ENCODE data around the gene GALNT1.

The GALNT1 gene

DNA sequence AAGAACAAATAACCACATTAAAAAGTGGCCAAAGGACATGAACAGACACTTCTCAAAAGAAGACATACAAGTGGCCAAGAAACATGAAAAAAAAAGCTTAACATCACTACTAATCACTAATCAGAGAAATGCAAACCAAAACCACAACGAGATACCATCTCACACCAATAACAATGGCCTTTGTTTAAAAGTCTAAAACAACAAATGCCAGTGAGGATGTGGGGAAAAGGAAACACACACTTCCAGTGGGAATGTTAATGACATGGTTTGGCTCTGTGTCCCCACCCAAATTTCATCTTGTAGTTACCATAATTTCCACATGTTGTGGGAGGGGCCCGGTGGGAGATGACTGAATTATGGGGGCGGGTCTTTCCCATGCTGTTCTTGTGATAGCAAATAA, 147.1 kb downstream of the GALNT1 start:
- no peak for DNase-seq

GRCh38 chr18:35729991-35730668, 148.6 kb downstream of the GALNT1 start:
- no peak for DNase-seq

- DNase-seq = no peak
Observed at GRCh38 chr18:35730691-35731370, 149.3 kb downstream of the GALNT1 start.

DNA sequence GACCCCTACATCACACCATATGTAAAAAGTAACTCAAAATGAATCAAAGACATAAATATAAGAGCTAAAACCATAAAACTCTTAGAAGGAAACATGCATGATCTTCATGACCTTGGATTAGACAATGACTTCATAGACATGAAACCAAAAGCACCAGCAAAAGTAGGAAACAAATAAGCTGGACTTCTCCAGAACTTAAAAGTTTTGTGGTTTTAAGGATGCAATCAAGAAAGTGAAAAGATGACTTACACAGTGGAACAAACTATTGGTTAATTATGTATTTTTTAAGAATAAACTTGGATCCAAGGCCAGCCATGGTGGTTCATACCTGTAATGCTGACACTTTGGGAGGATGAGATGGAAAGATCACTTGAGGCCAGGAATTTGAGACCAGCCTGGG, 150.2 kb downstream of the GALNT1 start:
- DNase-seq = no peak

DNA sequence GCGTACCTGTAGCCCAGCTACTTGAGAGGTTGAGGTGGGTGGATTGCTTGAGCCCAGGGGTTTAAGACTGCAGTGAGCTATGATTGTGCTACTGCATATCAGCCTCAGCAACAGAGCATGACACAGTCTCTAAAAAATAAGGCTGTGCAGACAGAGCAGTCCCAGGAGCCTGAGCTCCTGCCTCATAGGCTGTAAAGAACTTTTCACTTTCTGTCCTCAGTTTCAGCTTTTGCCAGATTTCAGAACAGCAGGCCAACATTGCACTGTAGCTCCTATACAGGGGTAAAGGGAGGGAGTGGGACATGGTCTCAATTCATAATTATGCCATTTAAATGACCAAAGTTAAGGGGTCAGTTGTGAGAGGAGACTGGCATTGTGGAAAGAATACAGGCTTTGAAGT, 150.6 kb downstream of the GALNT1 start:
- no peak for DNase-seq

- DNase-seq = no peak
Observed at GRCh38 chr18:35732636-35733035, 151.1 kb downstream of the GALNT1 start.

DNA sequence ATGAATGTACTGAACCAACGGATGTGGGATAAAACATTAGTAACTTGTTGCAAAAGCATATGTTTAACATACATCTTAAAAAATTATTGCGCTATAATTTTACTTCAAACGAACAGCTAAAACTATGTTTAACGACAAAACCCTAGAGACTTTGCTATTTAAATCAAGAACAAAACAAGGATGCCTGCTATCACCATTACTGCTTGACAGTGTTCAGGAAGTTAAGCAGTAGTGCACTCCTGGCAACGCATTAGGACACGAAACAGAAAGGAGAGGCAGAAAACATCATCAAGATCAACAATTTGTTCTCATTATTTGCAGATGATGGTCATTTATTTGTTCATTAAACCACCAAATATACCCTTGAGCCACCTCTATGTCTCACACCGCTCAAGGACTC, 151.9 kb downstream of the GALNT1 start:
- DNase-seq = no peak

GRCh38 chr18:35736696-35737095, 155.2 kb downstream of the GALNT1 start:
- DNase-seq = no peak

GRCh38 chr18:35739778-35740177, 158.2 kb downstream of the GALNT1 start:
- DNase-seq = no peak

GRCh38 chr18:35740656-35741055, 159.1 kb downstream of the GALNT1 start:
- DNase-seq = no peak

- DNase-seq = no peak
Observed at GRCh38 chr18:35743916-35744315, 162.4 kb downstream of the GALNT1 start.

- DNase-seq = no peak
Observed at GRCh38 chr18:35745814-35746213, 164.3 kb downstream of the GALNT1 start.

DNA sequence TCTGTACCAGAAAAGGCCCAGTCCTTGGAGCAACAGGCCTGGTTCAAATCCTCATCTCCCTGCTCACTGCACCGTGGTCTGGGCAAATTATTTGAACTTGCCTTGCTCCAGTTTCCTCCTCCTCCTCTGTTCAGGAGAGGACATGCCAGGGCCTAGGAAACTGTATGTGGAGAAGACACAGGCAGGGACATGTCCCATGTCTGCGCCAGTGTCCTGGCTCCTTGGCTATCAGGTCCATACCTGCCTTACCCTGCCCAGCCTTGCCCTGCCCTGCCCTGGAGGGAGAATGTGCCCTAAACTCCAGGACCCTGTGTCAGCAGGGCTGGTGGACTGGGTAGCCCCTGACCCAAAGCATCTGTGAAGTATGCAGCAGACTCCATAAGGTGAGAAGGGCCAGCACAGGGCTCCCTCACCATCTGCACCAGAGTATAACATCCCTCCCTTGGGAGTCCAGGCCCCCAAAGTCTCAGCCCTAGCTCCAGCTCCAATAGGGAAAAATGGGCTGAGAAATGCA, 165.3 kb downstream of the GALNT1 start:
- no peak for DNase-seq

- no peak for DNase-seq
Observed at GRCh38 chr18:35747894-35748472, 166.4 kb downstream of the GALNT1 start.

DNA sequence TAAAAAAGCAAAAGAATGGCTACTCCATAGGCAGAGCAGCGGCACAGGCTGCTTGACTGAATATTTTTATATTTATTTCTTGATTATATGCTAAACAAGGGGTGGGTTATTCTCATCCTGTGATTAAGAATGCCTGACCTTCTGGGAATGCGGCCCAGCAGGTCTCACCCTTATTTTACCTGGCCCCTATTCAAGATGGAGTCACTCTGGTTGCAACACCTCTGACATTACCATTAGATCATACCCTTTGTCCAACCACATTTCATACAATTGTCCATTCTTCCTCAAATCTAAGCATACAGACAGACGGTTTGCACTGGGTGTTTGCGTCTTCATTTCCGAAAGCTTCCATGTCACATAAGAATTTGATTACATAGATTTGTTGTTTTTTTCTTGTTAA, 168.2 kb downstream of the GALNT1 start:
- no peak for DNase-seq

DNA sequence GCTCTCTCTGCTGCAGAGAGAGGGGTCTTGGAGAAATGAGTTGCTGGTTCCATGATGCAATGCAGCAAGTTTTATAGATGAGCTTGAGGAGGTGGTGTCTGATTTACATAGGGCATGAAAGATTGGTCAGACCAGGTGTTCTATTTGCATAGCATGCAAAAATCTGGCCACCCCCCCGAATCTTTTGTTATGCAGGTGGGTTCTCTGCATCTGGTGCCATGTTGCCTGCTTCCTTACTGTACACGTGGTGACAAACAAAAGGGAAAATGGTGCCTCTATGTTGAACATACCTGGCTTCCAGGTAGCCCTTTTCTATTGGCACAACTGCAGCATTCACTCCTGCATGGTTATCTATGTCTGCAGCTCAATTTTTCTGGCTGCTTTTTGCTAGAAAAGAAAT, 169.4 kb downstream of the GALNT1 start:
- DNase-seq = no peak

GRCh38 chr18:35753306-35753910, 171.9 kb downstream of the GALNT1 start:
- DNase-seq = no peak

GRCh38 chr18:35754464-35754863, 172.9 kb downstream of the GALNT1 start:
- DNase-seq = no peak

DNA sequence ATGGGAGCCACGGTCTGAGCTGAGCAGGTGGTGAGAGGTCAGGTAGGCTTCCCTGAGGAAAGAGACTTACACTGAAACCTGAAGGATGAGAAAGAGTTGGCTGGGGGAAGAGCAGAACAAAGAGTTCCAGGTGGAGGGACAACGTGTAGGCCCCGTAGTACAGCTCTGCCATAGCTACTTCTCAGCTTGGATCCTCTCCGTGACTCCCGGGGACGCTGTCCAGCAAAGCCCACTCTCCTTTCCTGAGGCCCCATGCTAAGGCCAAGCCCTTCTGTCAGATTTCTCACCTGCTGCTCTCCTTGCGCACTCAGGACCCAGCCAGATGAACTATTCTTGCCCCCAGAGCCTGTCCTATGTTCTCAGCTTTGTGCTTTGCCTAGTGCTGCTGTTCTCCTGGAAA, 173.8 kb downstream of the GALNT1 start:
- no peak for DNase-seq

- DNase-seq = peak; percentile 26 to 27
Observed at GRCh38 chr18:35756506-35757117, 175.1 kb downstream of the GALNT1 start.

Data from activated CD4-positive, alpha-beta T cell treated with anti-CD3 and anti-CD28 coated beads, Interleukin-2, amount 50 U/mL, for 4 hours (primary cell).